K562 (cell line): ENCODE data around the gene NMRAL1. TPM values are rescaled to one million over a fixed set of nuclear protein-coding genes. Genes with fewer than 3 reads are reported as not detected.
A peak's percentile ranks its signal among the peaks of the same experiment; 100 is the strongest.

Experiments
- BDP1 ChIP-seq: IDR thresholded peaks from 3 replicates; pipeline ENCODE4 v1.6.1; 2011; ENCODE audit not compliant: insufficient read length, insufficient read depth
- CBFB ChIP-seq: sonication (generic); formaldehyde crosslinking; IDR thresholded peaks from 2 replicates; pipeline ENCODE4 v1.4.0; 2020; ENCODE audit warnings: mild to moderate bottlenecking, missing genetic modification reagents
- CTBP1 ChIP-seq: fragments of 450-650 bp; IDR thresholded peaks from 2 replicates; pipeline ENCODE4 v1.6.1; 2016; ENCODE audit warnings: borderline replicate concordance
- DIDO1 ChIP-seq: fragments of 450-650 bp; IDR thresholded peaks from 2 replicates; pipeline ENCODE4 v1.6.1; 2016; ENCODE audit warnings: low read depth, missing biosample characterization, missing genetic modification characterization
- EGR1 ChIP-seq: fragments of 450-650 bp; conservative IDR thresholded peaks from 2 replicates; pipeline ENCODE4 v1.6.1; 2017; ENCODE audit warnings: mild to moderate bottlenecking
- FOXA1 ChIP-seq: fragments of 450-650 bp; IDR thresholded peaks from 2 replicates; pipeline ENCODE4 v1.6.1; 2016; ENCODE audit warnings: mild to moderate bottlenecking, borderline replicate concordance
- MEIS2 ChIP-seq: fragments of 450-650 bp; IDR thresholded peaks from 2 replicates; pipeline ENCODE4 v1.6.1; 2014; ENCODE audit warnings: mild to moderate bottlenecking; ENCODE audit not compliant: partially characterized antibody
- NONO ChIP-seq, 2 experiments: fragments of 200-400 bp in 1 of 2; fragments of 450-650 bp in 1 of 2; formaldehyde crosslinking in 1 of 2; IDR thresholded peaks; 2 replicates each; pipeline ENCODE4 v1.6.1; 2017; ENCODE audit warnings: low read depth in 2 of 2, mild to moderate bottlenecking in 2 of 2, moderate library complexity in 2 of 2, low read length in 1 of 2
- PRPF4 ChIP-seq: fragments of 200-400 bp; formaldehyde crosslinking; IDR thresholded peaks from one replicate; pipeline ENCODE4 v1.6.1; 2017; ENCODE audit warnings: low read length, low read depth, mild to moderate bottlenecking; ENCODE audit not compliant: insufficient read depth, poor library complexity, severe bottlenecking
- SAFB ChIP-seq: fragments of 200-400 bp; formaldehyde crosslinking; IDR thresholded peaks from 2 replicates; pipeline ENCODE4 v1.6.1; 2017; ENCODE audit warnings: low read depth, low read length, borderline replicate concordance
- SIX5 ChIP-seq, 2 experiments: IDR thresholded peaks; 2 replicates each; pipeline ENCODE4 v1.6.1; 2011; ENCODE audit warnings: low read length in 2 of 2, borderline replicate concordance in 1 of 2, low read depth in 1 of 2, mild to moderate bottlenecking in 1 of 2, moderate library complexity in 1 of 2; ENCODE audit not compliant: insufficient read depth in 1 of 2
- SPI1 ChIP-seq: IDR thresholded peaks from 2 replicates; pipeline ENCODE4 v1.6.1; 2011; ENCODE audit warnings: low read depth, low read length, control low read depth, borderline replicate concordance
- TRIM28 ChIP-seq: fragments of 450-650 bp; IDR thresholded peaks from 2 replicates; pipeline ENCODE4 v1.6.1; 2017
- ZFP36 ChIP-seq: fragments of 150-350 bp; IDR thresholded peaks from 2 replicates; pipeline ENCODE4 v1.6.1; 2018; ENCODE audit warnings: low read length, low read depth; ENCODE audit not compliant: partially characterized antibody
- ZNF431 ChIP-seq: sonication (generic); formaldehyde crosslinking; IDR thresholded peaks from 2 replicates; pipeline ENCODE4 v1.8.0; 2022; ENCODE audit warnings: mild to moderate bottlenecking, missing genetic modification reagents
- ZNF561 ChIP-seq: fragments of 450-650 bp; formaldehyde crosslinking; conservative IDR thresholded peaks from 2 replicates; pipeline ENCODE4 v1.4.0; 2020; ENCODE audit warnings: mild to moderate bottlenecking, moderate library complexity
- polyA plus RNA-seq, 8 experiments: library from polyadenylated mRNA; depleted of rRNA in 4 of 8; stranded (reverse) in 5 of 8; unstranded in 3 of 8; fragments of >200 nt; fragmentation: Nextera tagmentation in 2 of 8; fragmentation: Illumina TruSeq in 1 of 8; extraction: Ambion mirVana in 2 of 8; extraction: Trizol in 1 of 8; gene quantifications; 2 replicates each; pipeline versions ENCODE4 v1.2.1 to v1.2.3, GENCODE V29; 2011 to 2014; ENCODE audit warnings: inconsistent platforms in 1 of 8, missing spikeins in 1 of 8
- total RNA-seq, 7 experiments: library from RNA; depleted of rRNA in 6 of 7; stranded (reverse); fragments of >200 nt in 6 of 7; fragmentation: Illumina TruSeq in 2 of 7; extraction: Trizol in 2 of 7; gene quantifications; 2 replicates each; pipeline versions ENCODE4 v1.2.1 to v1.2.3, GENCODE V29; 2011 to 2021; ENCODE audit warnings: low replicate concordance in 1 of 7
- TF ChIP-seq, protein P1 (sequence below): fragments of 450-650 bp; IDR thresholded peaks from 2 replicates; pipeline ENCODE4 v1.6.1; 2018; ENCODE audit not compliant: partially characterized antibody
- TF ChIP-seq, protein P2 (sequence below): fragments of 250-450 bp; sonication (Bioruptor Pico); IDR thresholded peaks from 2 replicates; pipeline ENCODE4 v1.4.0; 2020; ENCODE audit warnings: mild to moderate bottlenecking, moderate library complexity
- TF ChIP-seq, protein P3 (sequence below): sonication (generic); formaldehyde crosslinking; IDR thresholded peaks from 2 replicates; pipeline ENCODE4 v1.4.0; 2020; ENCODE audit warnings: mild to moderate bottlenecking, missing genetic modification reagents

NMRAL1 gene
- total and polyA plus RNA-seq, 9 of the 15 experiments (the other 6 are each of a cell fraction or from before 2014, with no cell fraction given), result 6.3 to 116 (median 63.2) TPM

DNA sequence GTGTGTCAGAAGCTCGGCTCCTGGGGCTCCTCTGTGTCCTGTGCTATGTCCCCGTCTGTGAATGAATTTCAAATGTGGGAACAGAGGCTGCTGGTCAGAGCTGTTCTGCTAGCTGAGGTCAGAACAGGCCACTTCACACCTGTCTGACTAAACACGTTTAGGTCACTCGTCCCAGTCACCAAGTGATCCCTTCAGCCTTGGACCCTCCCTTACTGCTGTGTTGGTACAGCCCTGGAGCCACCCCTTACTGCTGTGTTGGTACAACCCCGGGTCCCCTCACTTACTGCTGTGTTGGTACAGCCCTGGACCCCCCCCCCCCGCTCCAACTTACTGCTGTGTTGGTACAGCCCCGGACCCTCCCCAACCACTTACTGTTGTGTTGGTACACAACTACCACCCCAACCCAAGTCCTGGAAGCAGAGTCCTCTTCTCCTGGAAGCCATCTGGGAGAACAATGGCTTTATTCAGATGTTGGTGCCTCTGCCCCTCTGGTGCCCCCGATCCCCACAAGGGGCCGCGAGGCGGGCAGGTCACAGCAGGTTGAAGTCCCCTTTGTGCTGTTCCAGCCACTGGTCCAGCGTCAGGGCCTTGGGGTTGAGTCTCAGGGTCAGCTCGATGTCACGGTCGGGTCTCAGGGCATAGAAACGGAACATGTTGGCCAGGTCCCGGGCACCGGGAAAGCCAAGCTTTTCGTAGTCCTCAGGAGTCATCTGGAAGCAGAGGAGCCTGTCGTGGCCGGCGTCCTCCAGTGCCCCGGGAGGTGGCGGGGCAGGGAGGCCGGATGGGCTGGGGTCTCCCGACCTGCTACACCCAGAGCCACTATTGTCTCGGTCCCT, 13.0 kb downstream of the NMRAL1 start (continued):
- TF ChIP-seq ZNF431 (CRISPR knock-in tag) (no peak), CBFB (no peak), BDP1 (no peak), EGR1 (no peak), TRIM28 (no peak), SIX5 (IDR thresholded peaks at IDR 0.05; ENCODE audit: borderline replicate concordance in 1 of 2, insufficient read depth in 1 of 2, low read depth in 1 of 2, low read length in 2 of 2) (peak in 1 of 2 experiments; percentile 31; a peak in 1 of 4 replicates), SPI1 (no peak), MEIS2 (no peak), FOXA1 (no peak), SAFB (no peak), ZFP36 (no peak), NONO (IDR thresholded peaks at IDR 0.05; ENCODE audit: low read depth in 2 of 2, low read length in 1 of 2) (peak in 1 of 2 experiments; percentile 93; a peak in 2 of 4 replicates), CTBP1 (no peak), PRPF4 (no peak), ZNF561 (CRISPR knock-in tag) (no peak), DIDO1 (tag) (no peak)
- TF ChIP-seq, protein P1, sequence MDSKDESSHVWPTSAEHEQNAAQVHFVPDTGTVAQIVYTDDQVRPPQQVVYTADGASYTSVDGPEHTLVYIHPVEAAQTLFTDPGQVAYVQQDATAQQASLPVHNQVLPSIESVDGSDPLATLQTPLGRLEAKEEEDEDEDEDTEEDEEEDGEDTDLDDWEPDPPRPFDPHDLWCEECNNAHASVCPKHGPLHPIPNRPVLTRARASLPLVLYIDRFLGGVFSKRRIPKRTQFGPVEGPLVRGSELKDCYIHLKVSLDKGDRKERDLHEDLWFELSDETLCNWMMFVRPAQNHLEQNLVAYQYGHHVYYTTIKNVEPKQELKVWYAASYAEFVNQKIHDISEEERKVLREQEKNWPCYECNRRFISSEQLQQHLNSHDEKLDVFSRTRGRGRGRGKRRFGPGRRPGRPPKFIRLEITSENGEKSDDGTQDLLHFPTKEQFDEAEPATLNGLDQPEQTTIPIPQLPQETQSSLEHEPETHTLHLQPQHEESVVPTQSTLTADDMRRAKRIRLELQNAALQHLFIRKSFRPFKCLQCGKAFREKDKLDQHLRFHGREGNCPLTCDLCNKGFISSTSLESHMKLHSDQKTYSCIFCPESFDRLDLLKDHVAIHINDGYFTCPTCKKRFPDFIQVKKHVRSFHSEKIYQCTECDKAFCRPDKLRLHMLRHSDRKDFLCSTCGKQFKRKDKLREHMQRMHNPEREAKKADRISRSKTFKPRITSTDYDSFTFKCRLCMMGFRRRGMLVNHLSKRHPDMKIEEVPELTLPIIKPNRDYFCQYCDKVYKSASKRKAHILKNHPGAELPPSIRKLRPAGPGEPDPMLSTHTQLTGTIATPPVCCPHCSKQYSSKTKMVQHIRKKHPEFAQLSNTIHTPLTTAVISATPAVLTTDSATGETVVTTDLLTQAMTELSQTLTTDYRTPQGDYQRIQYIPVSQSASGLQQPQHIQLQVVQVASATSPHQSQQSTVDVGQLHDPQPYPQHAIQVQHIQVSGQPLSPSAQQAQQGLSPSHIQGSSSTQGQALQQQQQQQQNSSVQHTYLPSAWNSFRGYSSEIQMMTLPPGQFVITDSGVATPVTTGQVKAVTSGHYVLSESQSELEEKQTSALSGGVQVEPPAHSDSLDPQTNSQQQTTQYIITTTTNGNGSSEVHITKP, result peak; percentile 99
- TF ChIP-seq, protein P2, sequence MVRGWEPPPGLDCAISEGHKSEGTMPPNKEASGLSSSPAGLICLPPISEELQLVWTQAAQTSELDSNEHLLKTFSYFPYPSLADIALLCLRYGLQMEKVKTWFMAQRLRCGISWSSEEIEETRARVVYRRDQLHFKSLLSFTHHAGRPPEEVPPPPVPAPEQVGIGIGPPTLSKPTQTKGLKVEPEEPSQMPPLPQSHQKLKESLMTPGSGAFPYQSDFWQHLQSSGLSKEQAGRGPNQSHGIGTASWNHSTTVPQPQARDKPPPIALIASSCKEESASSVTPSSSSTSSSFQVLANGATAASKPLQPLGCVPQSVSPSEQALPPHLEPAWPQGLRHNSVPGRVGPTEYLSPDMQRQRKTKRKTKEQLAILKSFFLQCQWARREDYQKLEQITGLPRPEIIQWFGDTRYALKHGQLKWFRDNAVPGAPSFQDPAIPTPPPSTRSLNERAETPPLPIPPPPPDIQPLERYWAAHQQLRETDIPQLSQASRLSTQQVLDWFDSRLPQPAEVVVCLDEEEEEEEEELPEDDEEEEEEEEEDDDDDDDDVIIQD, result no peak
- TF ChIP-seq, protein P3, sequence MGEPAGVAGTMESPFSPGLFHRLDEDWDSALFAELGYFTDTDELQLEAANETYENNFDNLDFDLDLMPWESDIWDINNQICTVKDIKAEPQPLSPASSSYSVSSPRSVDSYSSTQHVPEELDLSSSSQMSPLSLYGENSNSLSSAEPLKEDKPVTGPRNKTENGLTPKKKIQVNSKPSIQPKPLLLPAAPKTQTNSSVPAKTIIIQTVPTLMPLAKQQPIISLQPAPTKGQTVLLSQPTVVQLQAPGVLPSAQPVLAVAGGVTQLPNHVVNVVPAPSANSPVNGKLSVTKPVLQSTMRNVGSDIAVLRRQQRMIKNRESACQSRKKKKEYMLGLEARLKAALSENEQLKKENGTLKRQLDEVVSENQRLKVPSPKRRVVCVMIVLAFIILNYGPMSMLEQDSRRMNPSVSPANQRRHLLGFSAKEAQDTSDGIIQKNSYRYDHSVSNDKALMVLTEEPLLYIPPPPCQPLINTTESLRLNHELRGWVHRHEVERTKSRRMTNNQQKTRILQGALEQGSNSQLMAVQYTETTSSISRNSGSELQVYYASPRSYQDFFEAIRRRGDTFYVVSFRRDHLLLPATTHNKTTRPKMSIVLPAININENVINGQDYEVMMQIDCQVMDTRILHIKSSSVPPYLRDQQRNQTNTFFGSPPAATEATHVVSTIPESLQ (CRISPR knock-in tag), result no peak
